Measurements from ENCODE around the gene CSF2RB.

DNA sequence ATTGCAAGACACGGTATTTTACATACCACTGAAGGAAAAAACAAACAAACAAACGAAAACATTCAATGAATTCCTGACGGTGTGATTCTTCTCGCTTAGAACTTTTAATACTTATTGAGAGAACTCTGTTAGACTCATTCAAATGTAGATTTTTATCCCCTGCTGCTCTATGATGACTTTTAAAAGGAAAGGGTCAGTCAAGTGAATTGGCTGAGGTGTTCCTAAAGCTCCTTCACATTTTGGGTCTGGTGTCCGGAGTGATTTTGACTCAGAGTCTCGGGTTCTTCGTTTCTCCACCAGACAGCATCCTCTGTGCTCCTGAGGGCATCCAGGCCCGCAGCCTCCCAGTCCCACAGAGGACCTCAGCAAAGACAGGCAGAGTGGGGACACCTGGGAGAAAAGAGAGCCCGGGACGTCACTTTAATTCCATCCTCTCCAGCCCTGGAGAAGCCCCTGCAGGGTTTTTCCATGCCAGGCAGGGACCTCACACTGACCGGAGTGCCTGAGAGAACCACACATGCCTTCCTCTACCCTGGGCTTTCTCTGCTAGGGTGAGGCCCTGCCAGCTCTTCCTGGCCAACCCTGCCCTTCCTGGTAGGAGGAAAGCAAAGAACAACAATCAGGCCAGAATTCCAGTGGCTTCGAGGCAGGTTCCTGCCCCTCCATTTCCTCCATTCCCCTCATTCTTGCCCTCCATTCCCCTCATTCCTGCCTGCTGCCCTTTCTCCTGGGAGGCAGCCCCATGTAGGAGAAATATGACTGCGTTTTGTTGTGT is 1.4 kb upstream of the CSF2RB start:
- TF ChIP-seq, protein P1, sequence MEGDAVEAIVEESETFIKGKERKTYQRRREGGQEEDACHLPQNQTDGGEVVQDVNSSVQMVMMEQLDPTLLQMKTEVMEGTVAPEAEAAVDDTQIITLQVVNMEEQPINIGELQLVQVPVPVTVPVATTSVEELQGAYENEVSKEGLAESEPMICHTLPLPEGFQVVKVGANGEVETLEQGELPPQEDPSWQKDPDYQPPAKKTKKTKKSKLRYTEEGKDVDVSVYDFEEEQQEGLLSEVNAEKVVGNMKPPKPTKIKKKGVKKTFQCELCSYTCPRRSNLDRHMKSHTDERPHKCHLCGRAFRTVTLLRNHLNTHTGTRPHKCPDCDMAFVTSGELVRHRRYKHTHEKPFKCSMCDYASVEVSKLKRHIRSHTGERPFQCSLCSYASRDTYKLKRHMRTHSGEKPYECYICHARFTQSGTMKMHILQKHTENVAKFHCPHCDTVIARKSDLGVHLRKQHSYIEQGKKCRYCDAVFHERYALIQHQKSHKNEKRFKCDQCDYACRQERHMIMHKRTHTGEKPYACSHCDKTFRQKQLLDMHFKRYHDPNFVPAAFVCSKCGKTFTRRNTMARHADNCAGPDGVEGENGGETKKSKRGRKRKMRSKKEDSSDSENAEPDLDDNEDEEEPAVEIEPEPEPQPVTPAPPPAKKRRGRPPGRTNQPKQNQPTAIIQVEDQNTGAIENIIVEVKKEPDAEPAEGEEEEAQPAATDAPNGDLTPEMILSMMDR (conservative IDR thresholded peaks at IDR 0.05) = no peak
- TF ChIP-seq ZFX (IDR thresholded peaks at IDR 0.05) = no peak
